HG02938 (cell line): ENCODE data around the gene JARID2.
"Not testable (repeated sequence)": the region's sequence is repeated elsewhere in the genome, so short reads cannot be mapped to it uniquely, and the experiment has no call there.

Source experiments
- ATAC-seq: cut with Tn5 transposase; IDR thresholded peaks from one replicate; pipeline ENCODE4 v1.9.1; 2021; ENCODE audit warnings: mild to moderate bottlenecking, moderate library complexity; ENCODE audit not compliant: unreplicated experiment

JARID2 gene

GRCh38 chr6:15287670-15288375, 42.0 kb downstream of the JARID2 start:
- ATAC-seq = peak; percentile 96

GRCh38 chr6:15288856-15289255, 43.0 kb downstream of the JARID2 start:
- no peak for ATAC-seq

GRCh38 chr6:15289456-15289855, 43.6 kb downstream of the JARID2 start:
- not testable (repeated sequence) for ATAC-seq

GRCh38 chr6:15290067-15290680, 44.3 kb downstream of the JARID2 start:
- ATAC-seq = no peak

GRCh38 chr6:15290962-15291704, 45.3 kb downstream of the JARID2 start:
- ATAC-seq = no peak

GRCh38 chr6:15292721-15293302, 46.9 kb downstream of the JARID2 start:
- no peak for ATAC-seq

GRCh38 chr6:15293674-15294073, 47.8 kb downstream of the JARID2 start:
- no peak for ATAC-seq

- no peak for ATAC-seq
Measured at GRCh38 chr6:15294504-15294903, 48.6 kb downstream of the JARID2 start.

- ATAC-seq = no peak
Measured at GRCh38 chr6:15296249-15296648, 50.4 kb downstream of the JARID2 start.

- peak; percentile 30 for ATAC-seq
Measured at GRCh38 chr6:15296735-15297134, 50.9 kb downstream of the JARID2 start.

- not testable (repeated sequence) for ATAC-seq
Measured at GRCh38 chr6:15297167-15297566, 51.3 kb downstream of the JARID2 start.

GRCh38 chr6:15297895-15298590, 52.2 kb downstream of the JARID2 start:
- ATAC-seq = no peak

GRCh38 chr6:15299430-15300131, 53.7 kb downstream of the JARID2 start:
- ATAC-seq = peak; percentile 74

GRCh38 chr6:15301179-15302006, 55.5 kb downstream of the JARID2 start:
- peak; percentile 33 for ATAC-seq

- ATAC-seq = no peak
Measured at GRCh38 chr6:15303162-15303919, 57.5 kb downstream of the JARID2 start.

GRCh38 chr6:15303920-15304291, 58.0 kb downstream of the JARID2 start:
- ATAC-seq = no peak

GRCh38 chr6:15304337-15305042, 58.6 kb downstream of the JARID2 start:
- no peak for ATAC-seq

- peak; percentile 54 for ATAC-seq
Measured at GRCh38 chr6:15305496-15305895, 59.6 kb downstream of the JARID2 start.
